Ishikawa (cell line): ENCODE measurements around the gene LYSMD3.

Experiments
- CEBPB ChIP-seq: IDR thresholded peaks from 2 replicates; pipeline ENCODE4 v1.6.1; 2012
- CREB1 ChIP-seq: IDR thresholded peaks from 2 replicates; pipeline ENCODE4 v1.6.1; 2012; ENCODE audit warnings: low read depth
- EGR1 ChIP-seq: IDR thresholded peaks from 2 replicates; pipeline ENCODE4 v1.6.1; 2012
- EP300 ChIP-seq: IDR thresholded peaks from 2 replicates; pipeline ENCODE4 v1.6.1; 2012; ENCODE audit warnings: borderline replicate concordance
- NFIC ChIP-seq: IDR thresholded peaks from 2 replicates; pipeline ENCODE4 v1.6.1; 2012
- RAD21 ChIP-seq: IDR thresholded peaks from 2 replicates; pipeline ENCODE4 v1.6.1; 2012; ENCODE audit warnings: low read depth
- REST ChIP-seq: IDR thresholded peaks from 2 replicates; pipeline ENCODE4 v1.6.1; 2012; ENCODE audit warnings: low read depth, mild to moderate bottlenecking
- TAF1 ChIP-seq: IDR thresholded peaks from 2 replicates; pipeline ENCODE4 v1.6.1; 2012; ENCODE audit warnings: low read depth, mild to moderate bottlenecking
- TEAD4 ChIP-seq: IDR thresholded peaks from 2 replicates; pipeline ENCODE4 v1.6.1; 2012
- YY1 ChIP-seq: IDR thresholded peaks from 2 replicates; pipeline ENCODE4 v1.6.1; 2012; ENCODE audit warnings: low read depth
- ZBTB7A ChIP-seq: IDR thresholded peaks from 2 replicates; pipeline ENCODE4 v1.6.1; 2012; ENCODE audit warnings: low read depth
- TF ChIP-seq, protein P1 (sequence below): IDR thresholded peaks from 2 replicates; pipeline ENCODE4 v1.6.1; 2012

- no peak for TF ChIP-seq YY1
- TF ChIP-seq RAD21 = no peak
- no peak for TF ChIP-seq CEBPB
- no peak for TF ChIP-seq TAF1
- TF ChIP-seq EP300 = no peak
- no peak for TF ChIP-seq CREB1
- no peak for TF ChIP-seq REST
- TF ChIP-seq, protein P1, sequence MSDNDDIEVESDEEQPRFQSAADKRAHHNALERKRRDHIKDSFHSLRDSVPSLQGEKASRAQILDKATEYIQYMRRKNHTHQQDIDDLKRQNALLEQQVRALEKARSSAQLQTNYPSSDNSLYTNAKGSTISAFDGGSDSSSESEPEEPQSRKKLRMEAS = no peak
- TF ChIP-seq NFIC = no peak
- no peak for TF ChIP-seq TEAD4
- no peak for TF ChIP-seq ZBTB7A
- TF ChIP-seq EGR1 = no peak
Observed at GRCh38 chr5:90555666-90556065, 26.3 kb upstream of the LYSMD3 start.
